GM19324 (cell line): Measurements from ENCODE around the gene GH1.
"Not testable (repeated sequence)": the region's sequence is repeated elsewhere in the genome, so short reads cannot be mapped to it uniquely, and the experiment has no call there.

Experiments used
- ATAC-seq: cut with Tn5 transposase; IDR thresholded peaks from one replicate; pipeline ENCODE4 v1.9.1; 2021; ENCODE audit warnings: mild to moderate bottlenecking, moderate library complexity; ENCODE audit not compliant: unreplicated experiment, low FRiP score

The GH1 gene

GRCh38 chr17:63928172-63928666, 9.6 kb upstream of the GH1 start:
- ATAC-seq, result no peak

GRCh38 chr17:63927464-63928171, 9.0 kb upstream of the GH1 start:
- no peak for ATAC-seq

GRCh38 chr17:63926164-63926563, 7.5 kb upstream of the GH1 start:
- ATAC-seq, result no peak

DNA sequence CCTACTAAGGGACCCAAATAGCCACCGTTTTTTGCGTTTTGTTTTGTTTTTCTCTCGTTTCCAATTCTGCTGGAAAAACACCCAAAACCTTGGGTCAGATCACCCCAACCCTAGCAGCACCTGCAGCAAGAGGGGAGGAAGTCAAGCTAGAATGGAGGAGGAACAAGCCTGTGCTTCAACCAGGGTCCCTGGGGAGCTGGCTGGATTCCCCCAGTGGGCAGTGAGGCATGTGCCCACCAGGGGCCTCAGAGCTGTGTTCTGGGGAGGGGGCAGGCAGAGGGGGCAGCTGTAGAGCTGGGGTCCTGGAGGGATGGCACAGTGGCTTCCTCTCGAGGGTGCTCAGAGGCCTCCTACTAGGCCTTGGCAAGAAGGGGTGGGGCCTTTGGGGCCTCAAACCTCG, 7.0 kb upstream of the GH1 start:
- ATAC-seq, result no peak

GRCh38 chr17:63922402-63922801, 3.8 kb upstream of the GH1 start:
- not testable (repeated sequence) for ATAC-seq

- not testable (repeated sequence) for ATAC-seq
These were observed 2.1 kb upstream of the GH1 start for GRCh38 chr17:63920779-63921178.

DNA sequence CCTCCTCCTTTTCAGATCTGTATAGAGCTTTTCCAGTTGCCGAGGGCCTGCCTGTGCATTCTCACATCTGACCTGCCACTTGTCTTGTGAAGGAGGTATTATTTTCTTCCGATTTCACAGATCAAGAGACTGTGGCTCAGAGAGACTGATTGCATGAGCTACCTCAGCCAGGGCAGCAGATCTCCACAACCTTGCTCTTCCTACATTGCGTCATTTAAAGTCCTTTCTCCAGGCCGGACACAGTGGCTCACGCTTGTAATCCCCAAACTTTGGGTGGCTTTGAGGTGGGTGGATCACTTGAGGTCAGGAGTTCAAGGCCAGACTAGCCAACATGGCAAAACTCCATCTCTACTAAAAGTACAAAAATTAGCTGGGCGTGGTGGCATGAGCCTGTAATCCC, 1.4 kb upstream of the GH1 start:
- not testable (repeated sequence) for ATAC-seq

DNA sequence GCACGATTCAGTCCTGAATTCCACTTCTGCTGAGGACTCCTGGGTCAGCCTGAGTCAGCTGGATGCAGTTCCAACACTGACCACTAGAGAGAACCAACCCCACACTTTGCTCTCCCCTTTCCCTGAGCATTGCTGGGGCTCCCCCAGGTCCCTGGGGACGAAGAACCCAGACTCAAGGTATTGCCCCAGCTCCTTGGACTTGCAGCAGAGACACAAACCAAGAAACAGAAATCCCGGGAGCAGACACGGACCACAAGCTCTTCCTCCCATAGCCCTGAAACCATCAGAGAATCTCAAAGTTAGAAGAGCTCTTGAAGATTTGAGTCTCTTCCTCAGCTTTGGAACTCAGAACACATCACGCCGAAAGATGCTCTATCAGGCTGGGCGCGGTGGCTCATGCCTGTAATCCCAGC, 678 bp upstream of the GH1 start:
- no peak for ATAC-seq

- ATAC-seq, result no peak
These were observed 334 bp downstream of the GH1 start for GRCh38 chr17:63918305-63918704.

DNA sequence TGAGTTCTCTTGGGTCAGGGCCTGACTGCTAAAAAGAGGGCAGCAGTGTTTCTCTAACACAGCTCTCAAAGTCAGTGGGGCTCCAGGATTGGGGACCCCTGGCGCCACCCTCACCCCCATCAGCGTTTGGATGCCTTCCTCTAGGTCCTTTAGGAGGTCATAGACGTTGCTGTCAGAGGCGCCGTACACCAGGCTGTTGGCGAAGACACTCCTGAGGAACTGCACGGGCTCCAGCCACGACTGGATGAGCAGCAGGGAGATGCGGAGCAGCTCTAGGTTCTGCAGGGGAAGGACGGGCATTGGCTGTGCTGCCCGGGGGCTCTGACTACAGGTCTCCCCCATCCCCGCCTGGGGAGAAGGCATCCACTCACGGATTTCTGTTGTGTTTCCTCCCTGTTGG, 993 bp downstream of the GH1 start:
- no peak for ATAC-seq

DNA sequence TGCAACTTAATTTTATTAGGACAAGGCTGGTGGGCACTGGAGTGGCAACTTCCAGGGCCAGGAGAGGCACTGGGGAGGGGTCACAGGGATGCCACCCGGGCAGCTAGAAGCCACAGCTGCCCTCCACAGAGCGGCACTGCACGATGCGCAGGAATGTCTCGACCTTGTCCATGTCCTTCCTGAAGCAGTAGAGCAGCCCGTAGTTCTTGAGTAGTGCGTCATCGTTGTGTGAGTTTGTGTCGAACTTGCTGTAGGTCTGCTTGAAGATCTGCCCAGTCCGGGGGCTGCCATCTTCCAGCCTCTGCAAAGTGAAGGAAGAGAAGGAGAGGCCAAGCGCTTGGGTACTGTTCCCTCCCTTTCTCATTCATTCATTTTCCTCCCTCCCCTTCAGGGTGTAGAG, 1.4 kb downstream of the GH1 start:
- ATAC-seq, result not testable (repeated sequence)

DNA sequence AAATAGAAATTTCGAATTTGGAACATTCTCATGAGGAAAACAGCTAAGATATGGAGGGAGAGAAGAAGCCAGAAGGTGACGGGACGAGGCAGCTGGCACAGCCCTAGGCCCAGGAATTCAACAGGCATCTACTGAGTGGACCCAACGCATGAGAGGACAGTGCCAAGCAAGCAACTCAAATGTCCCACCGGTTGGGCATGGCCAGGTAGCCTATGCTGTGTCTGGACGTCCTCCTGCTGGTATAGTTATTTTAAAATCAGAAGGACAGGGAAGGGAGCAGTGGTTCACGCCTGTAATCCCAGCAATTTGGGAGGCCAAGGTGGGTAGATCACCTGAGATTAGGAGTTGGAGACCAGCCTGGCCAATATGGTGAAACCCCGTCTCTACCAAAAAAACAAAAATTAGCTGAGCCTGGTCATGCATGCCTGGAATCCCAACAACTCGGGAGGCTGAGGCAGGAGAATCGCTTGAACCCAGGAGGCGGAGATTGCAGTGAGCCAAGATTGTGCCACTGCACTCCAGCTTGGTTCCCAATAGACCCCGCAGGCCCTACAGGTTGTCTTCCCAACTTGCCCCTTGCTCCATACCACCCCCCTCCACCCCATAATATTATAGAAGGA, 2.0 kb downstream of the GH1 start:
- no peak for ATAC-seq

GRCh38 chr17:63915753-63916152, 2.9 kb downstream of the GH1 start:
- ATAC-seq, result not testable (repeated sequence)

DNA sequence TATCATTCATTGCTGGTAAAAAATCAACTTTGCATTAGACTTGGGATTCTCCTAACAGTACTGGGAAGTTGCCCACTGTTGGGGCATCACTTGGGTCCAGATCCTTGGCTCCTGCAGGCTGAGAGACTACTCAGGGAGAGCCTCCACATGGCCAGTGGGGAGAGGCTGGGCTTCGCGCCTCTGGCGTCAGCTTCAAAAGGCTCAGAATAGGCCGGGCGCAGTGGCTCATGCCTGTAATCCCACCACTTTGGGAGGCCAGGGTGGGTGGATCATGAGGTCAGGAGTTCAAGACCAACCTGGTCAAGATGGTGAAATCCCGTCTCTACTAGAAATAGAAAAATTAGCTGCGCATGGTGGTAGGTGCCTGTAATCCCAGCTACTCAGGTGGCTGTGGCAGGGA, 4.2 kb downstream of the GH1 start:
- ATAC-seq, result no peak

DNA sequence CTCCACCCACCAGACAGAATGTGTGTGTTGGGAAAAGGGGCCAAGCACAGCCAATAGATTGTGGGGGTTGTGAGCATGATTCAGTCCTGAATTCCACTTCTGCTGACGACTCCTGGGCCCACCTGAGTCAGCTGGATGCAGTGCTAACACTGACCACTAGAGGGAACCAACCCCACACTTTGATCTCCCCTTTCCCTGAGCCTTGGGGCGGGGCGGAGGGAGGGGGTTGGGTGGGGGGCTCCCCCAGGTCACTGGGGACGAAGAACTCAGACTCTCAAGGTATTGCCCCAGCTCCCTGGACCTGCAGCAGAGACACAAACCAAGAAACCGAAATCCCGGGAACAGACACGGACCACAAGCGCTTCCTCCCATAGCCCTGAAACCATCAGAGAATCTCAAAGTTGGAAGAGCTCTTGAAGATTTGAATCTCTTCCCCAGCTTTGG, 7.0 kb downstream of the GH1 start:
- no peak for ATAC-seq

GRCh38 chr17:63911041-63911635, 7.5 kb downstream of the GH1 start, which contains the start of gene CSHL1:
Gene CSHL1 (minus strand): TSS chr17:63911258. CDS start chr17:63911196, 62 bp downstream.
- ATAC-seq, result no peak

- no peak for ATAC-seq
These were observed 8.5 kb downstream of the GH1 start for GRCh38 chr17:63910096-63910495.

DNA sequence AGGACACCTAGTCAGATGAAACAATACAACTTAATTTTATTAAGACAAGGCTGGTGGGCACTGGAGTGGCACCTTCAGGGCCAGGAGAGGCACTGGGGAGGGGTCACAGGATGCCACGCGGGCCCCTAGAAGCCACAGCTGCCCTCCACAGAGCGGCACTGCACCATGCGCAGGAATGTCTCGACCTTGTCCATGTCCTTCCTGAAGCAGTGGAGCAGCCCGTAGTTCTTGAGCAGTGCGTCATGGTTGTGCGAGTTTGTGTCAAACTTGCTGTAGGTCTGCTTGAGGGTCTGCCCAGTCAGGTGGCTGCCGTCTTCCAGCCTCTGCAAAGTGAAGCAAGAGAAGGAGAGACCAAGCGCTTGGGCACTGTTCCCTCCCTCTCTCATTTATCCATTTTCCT, 9.1 kb downstream of the GH1 start:
- not testable (repeated sequence) for ATAC-seq

DNA sequence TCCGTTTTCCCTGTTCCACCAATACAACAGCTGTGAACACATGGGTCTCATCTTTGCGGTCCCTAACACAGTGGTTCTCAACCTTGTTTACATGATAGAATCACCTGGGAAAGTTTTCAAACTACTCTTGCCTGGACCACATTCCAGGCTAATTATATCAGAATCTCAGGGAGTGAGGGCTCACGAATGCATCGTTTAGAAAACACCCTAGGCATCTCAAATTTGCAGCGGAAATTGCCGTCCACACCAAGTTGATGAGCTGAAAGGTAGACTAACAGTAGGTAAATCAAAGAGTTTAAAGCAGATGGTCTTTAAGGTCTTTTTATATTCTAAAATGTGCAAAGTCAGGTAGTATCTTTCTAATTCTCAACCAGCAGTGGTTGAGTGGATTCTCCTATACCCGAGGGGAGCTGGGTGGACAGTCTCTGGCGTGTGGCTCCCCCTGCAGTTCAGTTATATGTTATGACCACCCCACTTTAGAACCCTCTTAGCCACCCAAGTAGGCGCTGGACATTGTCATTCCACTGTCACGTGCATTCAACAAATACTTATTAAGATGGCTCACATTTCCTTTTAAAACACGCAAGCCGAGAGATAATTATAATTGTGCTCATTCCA, 11.4 kb downstream of the GH1 start:
- ATAC-seq, result not testable (repeated sequence)

DNA sequence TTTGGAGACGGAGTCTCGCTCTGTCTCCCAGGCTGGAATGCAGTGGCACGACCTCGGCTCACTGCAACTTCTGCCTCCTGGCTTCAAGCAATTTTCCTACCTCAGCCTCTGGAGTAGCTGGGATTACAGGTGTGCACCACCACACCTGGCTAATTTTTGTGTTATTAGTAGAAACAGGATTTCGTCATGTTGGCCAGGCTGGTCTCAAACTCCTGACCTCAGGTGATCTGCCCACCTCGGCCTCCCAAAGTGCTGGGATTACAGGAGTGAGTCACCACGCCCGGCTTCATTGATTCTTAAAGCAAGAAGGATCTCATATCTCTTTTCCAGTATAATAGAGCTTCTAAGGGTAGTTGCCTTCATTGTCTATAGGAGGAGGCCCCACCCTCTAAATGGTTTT, 13.8 kb downstream of the GH1 start:
- ATAC-seq, result not testable (repeated sequence)

- not testable (repeated sequence) for ATAC-seq
These were observed 14.8 kb downstream of the GH1 start for GRCh38 chr17:63903787-63904201.
